Measurements from ENCODE around the gene EPHA7.

Gene EPHA7

DNA sequence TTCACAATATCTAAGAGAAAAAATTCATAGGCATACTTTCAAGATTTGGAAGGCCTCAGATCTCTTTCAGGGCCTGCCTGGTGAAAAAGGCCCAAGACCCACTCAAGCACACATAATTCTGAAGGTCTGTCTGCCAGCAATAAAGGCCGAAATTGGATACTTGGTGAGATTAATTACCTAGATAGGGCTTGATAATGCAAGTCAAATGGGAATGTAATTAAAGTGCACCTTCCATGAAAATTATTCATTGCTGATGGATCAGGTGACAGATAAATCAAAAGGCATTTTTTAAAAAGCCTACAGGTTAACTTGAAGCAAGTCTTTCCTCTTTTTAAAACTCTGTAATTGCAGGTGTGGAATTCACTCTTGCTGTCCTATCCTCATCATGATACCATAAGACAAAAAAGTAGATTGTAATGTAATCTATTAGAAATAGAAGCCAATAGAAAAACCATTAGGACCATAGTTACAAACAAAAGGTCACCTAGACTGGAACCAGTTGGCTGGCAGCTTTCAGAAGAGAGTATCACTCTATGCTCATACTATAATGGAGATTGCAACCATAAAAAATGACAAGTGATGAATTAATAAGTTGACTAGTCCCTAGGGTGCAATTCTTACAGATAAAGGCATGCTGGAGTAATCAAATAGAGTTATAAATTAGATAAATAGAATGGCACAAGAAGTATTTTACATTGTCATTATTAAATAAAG lies 77.3 kb downstream of the EPHA7 start (continued):
- TF ChIP-seq, protein P1, sequence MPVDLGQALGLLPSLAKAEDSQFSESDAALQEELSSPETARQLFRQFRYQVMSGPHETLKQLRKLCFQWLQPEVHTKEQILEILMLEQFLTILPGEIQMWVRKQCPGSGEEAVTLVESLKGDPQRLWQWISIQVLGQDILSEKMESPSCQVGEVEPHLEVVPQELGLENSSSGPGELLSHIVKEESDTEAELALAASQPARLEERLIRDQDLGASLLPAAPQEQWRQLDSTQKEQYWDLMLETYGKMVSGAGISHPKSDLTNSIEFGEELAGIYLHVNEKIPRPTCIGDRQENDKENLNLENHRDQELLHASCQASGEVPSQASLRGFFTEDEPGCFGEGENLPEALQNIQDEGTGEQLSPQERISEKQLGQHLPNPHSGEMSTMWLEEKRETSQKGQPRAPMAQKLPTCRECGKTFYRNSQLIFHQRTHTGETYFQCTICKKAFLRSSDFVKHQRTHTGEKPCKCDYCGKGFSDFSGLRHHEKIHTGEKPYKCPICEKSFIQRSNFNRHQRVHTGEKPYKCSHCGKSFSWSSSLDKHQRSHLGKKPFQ (tag by site-specific recombination; IDR thresholded peaks at IDR 0.05) = peak; percentile 35; the same call in 1 of the 2 replicates
- TF ChIP-seq ZNF16 (tag by site-specific recombination; IDR thresholded peaks at IDR 0.05; ENCODE audit: low read depth) (no peak), IKZF3 (tag by site-specific recombination; IDR thresholded peaks at IDR 0.05) (peak; percentile 95), ZNF114 (tag by site-specific recombination; IDR thresholded peaks at IDR 0.05) (no peak), ZNF394 (tag by site-specific recombination; IDR thresholded peaks at IDR 0.05; ENCODE audit: borderline replicate concordance) (peak; percentile 61; the same call in 1 of the 2 replicates), ZNF558 (tag by site-specific recombination; IDR thresholded peaks at IDR 0.05) (peak; percentile 52; the same call in 1 of the 2 replicates), ZNF292 (tag by site-specific recombination; IDR thresholded peaks at IDR 0.05; ENCODE audit: borderline replicate concordance, low read depth) (no peak), ZNF473 (tag by site-specific recombination; IDR thresholded peaks at IDR 0.05) (no peak), ZNF626 (tag by site-specific recombination; IDR thresholded peaks at IDR 0.05) (no peak), SP7 (tag by site-specific recombination; IDR thresholded peaks at IDR 0.05) (peak; percentile 93), ZBTB17 (tag by site-specific recombination; IDR thresholded peaks at IDR 0.05) (peak; percentile 82), ZNF335 (tag by site-specific recombination; conservative IDR thresholded peaks at IDR 0.05) (peak; percentile 63; the same call in 1 of the 2 replicates), ZNF501 (tag by site-specific recombination; IDR thresholded peaks at IDR 0.05) (peak; percentile 63; the same call in 1 of the 2 replicates), ZNF24 (tag by site-specific recombination; IDR thresholded peaks at IDR 0.05) (peak; percentile 63; the same call in 1 of the 2 replicates), GLIS1 (tag by site-specific recombination; IDR thresholded peaks at IDR 0.05) (no peak), KLF10 (tag by site-specific recombination; IDR thresholded peaks at IDR 0.05) (peak; percentile 54; the same call in 1 of the 2 replicates), BCL11A (tag by site-specific recombination; IDR thresholded peaks at IDR 0.05; ENCODE audit: low read depth) (no peak), ZNF426 (tag by site-specific recombination; IDR thresholded peaks at IDR 0.05) (no peak; the same call in 1 of the 2 replicates), ZBTB8A (tag by site-specific recombination; IDR thresholded peaks at IDR 0.05) (peak; percentile 45), ZBTB20 (tag by site-specific recombination; IDR thresholded peaks at IDR 0.05) (no peak)
- TF ChIP-seq, protein P2, sequence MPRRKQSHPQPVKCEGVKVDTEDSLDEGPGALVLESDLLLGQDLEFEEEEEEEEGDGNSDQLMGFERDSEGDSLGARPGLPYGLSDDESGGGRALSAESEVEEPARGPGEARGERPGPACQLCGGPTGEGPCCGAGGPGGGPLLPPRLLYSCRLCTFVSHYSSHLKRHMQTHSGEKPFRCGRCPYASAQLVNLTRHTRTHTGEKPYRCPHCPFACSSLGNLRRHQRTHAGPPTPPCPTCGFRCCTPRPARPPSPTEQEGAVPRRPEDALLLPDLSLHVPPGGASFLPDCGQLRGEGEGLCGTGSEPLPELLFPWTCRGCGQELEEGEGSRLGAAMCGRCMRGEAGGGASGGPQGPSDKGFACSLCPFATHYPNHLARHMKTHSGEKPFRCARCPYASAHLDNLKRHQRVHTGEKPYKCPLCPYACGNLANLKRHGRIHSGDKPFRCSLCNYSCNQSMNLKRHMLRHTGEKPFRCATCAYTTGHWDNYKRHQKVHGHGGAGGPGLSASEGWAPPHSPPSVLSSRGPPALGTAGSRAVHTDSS (tag by site-specific recombination; IDR thresholded peaks at IDR 0.05) = peak; percentile 6; the same call in 1 of the 2 replicates
- TF ChIP-seq, protein P3, sequence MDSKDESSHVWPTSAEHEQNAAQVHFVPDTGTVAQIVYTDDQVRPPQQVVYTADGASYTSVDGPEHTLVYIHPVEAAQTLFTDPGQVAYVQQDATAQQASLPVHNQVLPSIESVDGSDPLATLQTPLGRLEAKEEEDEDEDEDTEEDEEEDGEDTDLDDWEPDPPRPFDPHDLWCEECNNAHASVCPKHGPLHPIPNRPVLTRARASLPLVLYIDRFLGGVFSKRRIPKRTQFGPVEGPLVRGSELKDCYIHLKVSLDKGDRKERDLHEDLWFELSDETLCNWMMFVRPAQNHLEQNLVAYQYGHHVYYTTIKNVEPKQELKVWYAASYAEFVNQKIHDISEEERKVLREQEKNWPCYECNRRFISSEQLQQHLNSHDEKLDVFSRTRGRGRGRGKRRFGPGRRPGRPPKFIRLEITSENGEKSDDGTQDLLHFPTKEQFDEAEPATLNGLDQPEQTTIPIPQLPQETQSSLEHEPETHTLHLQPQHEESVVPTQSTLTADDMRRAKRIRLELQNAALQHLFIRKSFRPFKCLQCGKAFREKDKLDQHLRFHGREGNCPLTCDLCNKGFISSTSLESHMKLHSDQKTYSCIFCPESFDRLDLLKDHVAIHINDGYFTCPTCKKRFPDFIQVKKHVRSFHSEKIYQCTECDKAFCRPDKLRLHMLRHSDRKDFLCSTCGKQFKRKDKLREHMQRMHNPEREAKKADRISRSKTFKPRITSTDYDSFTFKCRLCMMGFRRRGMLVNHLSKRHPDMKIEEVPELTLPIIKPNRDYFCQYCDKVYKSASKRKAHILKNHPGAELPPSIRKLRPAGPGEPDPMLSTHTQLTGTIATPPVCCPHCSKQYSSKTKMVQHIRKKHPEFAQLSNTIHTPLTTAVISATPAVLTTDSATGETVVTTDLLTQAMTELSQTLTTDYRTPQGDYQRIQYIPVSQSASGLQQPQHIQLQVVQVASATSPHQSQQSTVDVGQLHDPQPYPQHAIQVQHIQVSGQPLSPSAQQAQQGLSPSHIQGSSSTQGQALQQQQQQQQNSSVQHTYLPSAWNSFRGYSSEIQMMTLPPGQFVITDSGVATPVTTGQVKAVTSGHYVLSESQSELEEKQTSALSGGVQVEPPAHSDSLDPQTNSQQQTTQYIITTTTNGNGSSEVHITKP (tag by site-specific recombination; IDR thresholded peaks at IDR 0.05) = no peak
- TF ChIP-seq, protein P4, sequence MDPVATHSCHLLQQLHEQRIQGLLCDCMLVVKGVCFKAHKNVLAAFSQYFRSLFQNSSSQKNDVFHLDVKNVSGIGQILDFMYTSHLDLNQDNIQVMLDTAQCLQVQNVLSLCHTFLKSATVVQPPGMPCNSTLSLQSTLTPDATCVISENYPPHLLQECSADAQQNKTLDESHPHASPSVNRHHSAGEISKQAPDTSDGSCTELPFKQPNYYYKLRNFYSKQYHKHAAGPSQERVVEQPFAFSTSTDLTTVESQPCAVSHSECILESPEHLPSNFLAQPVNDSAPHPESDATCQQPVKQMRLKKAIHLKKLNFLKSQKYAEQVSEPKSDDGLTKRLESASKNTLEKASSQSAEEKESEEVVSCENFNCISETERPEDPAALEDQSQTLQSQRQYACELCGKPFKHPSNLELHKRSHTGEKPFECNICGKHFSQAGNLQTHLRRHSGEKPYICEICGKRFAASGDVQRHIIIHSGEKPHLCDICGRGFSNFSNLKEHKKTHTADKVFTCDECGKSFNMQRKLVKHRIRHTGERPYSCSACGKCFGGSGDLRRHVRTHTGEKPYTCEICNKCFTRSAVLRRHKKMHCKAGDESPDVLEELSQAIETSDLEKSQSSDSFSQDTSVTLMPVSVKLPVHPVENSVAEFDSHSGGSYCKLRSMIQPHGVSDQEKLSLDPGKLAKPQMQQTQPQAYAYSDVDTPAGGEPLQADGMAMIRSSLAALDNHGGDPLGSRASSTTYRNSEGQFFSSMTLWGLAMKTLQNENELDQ (tag by site-specific recombination; IDR thresholded peaks at IDR 0.05; ENCODE audit: low read depth) = no peak
- TF ChIP-seq, protein P5, sequence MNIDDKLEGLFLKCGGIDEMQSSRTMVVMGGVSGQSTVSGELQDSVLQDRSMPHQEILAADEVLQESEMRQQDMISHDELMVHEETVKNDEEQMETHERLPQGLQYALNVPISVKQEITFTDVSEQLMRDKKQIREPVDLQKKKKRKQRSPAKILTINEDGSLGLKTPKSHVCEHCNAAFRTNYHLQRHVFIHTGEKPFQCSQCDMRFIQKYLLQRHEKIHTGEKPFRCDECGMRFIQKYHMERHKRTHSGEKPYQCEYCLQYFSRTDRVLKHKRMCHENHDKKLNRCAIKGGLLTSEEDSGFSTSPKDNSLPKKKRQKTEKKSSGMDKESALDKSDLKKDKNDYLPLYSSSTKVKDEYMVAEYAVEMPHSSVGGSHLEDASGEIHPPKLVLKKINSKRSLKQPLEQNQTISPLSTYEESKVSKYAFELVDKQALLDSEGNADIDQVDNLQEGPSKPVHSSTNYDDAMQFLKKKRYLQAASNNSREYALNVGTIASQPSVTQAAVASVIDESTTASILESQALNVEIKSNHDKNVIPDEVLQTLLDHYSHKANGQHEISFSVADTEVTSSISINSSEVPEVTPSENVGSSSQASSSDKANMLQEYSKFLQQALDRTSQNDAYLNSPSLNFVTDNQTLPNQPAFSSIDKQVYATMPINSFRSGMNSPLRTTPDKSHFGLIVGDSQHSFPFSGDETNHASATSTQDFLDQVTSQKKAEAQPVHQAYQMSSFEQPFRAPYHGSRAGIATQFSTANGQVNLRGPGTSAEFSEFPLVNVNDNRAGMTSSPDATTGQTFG (tag by site-specific recombination; IDR thresholded peaks at IDR 0.05; ENCODE audit: borderline replicate concordance) = no peak
